GM19239 (cell line): ENCODE data around the gene SLC37A1.

Source experiments
- DNase-seq: peaks from one replicate; pipeline ENCODE4 v3.0.0; 2011; ENCODE audit warnings: low spot score; ENCODE audit not compliant: insufficient read length
- FAIRE-seq: peaks from 2 replicates; lab custom pipeline; 2011; peaks lifted over from hg19 to GRCh38; lab: Jason Lieb, UNC

Gene SLC37A1

DNA sequence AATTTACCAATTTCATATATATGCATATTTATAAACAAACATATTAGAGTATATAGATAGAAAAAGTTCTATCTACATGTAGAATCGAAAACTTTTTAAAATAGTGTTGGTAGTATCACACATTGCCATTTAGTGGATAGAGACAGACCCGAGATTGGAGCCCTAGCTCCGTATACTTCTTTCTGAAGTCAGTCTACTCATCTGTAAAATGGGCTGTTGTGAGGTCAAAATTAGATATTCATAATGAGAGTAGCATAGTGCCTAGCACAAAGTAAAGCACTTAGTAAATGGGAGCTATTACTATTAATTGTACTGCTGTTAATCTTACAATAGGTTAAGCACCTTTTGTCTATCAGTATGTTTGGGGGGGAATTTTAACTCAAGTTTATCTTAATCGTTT, 13.4 kb upstream of the SLC37A1 start:
- DNase-seq = no peak
- no peak for FAIRE-seq

DNA sequence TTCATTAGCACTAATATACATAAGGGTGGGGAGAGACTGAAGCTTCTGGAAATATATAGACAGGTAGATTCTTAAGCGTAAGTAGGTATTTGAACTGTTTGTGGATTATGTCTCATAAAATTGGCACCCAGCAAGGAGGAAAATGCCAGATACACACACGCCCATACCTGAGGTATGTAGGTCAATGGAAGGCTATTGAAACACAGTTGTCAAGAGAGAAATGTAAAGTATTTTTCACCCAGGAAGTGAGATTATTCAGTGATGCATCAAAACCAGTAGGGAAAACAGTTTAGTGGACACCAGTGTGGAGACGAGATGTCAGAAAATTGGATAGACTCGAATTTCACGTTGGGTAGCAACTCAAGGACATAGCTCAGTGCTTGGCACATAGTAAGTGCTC, 12.9 kb upstream of the SLC37A1 start:
- no peak for FAIRE-seq
- no peak for DNase-seq

DNA sequence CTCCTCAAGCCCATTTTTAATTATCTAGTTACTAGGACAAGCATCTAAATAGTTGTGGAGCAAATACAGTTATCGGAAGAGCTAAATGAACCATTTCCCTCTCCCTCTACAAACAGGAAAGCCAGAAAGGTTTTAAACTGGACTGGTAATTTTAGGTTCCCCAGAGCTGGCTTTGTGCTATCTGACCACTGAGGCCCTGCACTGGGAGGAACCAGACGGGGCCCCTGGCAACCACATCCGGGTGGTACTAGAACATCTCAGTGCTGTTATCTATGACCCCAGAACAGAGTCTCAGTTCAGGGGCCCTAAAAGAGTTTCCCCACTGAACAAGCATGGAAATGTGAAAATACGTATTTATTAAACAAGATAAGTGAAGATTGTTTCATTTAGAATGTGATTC, 9.9 kb upstream of the SLC37A1 start:
- peak; percentile 76 for FAIRE-seq
- DNase-seq = no peak

DNA sequence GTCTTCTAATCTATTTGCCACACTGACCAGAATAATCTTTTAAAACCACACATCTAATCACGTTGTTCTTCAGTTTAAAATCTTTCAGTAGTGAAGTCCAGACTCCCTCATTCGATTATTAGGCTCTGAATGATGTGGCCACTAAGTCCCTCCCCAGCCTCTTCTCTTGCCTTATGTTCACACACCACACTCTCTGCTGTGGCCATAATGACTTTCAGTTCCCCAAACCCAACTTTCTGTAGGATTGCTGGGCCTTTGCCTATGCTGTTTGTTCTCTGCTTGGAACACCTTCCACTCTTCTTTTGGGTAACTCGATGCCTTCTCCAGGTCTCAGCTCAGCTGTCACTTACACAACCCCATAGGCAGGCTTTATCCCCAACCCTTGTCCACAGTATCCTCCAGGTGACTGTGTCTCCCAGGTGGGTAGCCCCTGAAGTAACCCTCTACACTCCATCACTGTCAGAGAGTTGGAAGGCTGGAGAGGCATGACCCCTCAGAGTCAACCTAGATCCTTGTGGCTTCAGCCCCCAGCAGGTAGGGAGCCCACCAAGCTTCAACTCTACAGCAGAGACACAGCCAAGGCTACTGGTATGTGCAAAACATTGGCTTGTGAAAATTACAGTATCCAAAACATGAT, 8.4 kb upstream of the SLC37A1 start:
- peak; percentile 92 for FAIRE-seq

GRCh38 chr21:42507418-42507817, 6.2 kb upstream of the SLC37A1 start:
- DNase-seq (no peak), FAIRE-seq (no peak)

More for the DNA sequence above, 8.4 kb upstream of the SLC37A1 start:
- peak; percentile 54 for DNase-seq

DNA sequence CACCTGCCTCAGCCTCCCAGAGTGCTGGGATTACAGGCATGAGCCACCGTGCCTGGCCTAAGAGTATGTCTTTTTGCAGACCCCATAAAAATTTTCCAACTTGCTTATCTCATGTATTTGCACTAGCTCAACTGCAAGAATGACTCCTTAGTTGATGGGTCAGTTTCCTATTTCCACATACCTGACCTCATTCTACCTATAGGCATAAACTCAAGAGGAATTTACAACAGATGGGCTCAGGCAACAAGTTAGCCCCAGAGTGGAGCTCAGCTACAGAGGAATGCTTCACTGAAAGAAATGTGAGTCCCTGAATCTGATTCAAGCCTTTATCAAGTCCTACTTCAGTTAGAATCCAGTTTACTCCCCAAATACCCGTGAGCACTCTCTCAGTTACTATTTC, 5.3 kb upstream of the SLC37A1 start:
- no peak for FAIRE-seq
- DNase-seq = no peak

DNA sequence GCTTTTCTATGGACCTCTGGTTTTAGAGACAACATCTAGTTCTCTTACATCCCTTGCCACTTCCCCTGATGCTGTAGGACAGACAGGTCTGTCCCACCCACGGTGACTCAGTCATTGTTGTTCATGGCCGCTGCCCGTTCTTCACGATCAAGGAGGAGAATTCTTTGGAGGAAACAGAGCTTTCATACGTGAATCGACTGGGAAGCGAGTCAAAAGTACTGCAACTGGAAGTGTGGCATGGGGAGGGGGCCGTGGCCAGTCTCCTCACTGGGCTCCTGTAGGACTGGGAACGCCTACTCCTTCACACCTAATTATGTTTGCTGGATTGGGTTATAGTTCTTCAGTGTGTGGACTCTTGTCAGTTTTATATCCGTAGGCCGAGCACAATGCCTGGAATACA, 4.4 kb upstream of the SLC37A1 start:
- DNase-seq (no peak), FAIRE-seq (no peak)

DNA sequence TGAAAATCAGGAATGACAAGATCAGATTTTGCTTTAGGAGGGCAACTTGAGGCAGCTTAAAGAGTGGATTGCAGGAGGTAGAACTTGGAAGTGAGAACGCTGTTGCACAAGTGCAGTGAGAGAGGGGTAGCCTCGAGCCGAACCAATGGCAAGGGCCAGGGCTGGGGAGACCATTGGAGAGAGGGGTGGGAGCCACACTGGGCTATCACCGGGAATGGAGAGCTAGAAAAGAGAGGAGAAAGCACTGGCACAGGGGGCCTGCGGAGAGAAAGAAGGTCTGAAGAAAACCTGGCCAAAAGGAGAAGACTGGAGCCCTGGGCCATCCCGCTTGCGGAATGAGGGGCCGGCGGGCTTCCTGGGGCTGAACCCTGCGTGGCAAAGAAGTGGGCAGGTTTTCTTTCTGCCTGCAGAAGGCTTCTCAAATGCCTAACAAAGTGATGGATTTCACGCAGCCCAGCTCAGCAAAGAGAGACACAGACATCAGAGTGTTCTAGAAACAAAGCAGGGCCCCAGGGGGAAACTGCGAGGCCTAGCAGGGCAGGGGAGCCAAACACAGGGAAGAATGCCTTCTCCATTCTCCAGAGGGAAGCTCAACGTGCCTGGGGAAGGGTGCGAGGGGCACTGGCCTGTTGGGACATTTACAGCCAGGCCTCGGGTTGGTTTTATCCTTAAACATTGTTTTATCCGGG, 1.2 kb upstream of the SLC37A1 start:
- FAIRE-seq (no peak), DNase-seq (no peak)

- no peak for DNase-seq
- FAIRE-seq = peak; percentile 71
Measured at GRCh38 chr21:42513985-42514882, 582 bp downstream of the SLC37A1 start.

DNA sequence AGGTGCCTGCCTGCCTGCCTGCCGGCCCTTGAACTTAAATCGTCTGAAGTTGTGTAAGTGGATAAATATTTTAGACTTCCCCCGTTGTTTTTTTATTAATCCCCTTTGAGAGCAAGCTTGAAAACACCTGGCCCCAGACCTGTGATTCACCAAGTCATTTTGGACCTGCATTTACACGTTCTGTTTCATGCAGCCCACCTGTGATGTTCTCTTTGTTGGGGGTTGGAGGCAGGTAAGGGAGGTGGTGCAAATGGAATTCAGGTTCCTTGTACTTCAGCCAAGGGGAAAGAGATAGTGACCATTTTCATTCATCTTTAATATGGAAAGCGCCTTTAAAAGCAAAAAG, 1.2 kb downstream of the SLC37A1 start:
- DNase-seq = no peak
- FAIRE-seq = peak; percentile 49

DNA sequence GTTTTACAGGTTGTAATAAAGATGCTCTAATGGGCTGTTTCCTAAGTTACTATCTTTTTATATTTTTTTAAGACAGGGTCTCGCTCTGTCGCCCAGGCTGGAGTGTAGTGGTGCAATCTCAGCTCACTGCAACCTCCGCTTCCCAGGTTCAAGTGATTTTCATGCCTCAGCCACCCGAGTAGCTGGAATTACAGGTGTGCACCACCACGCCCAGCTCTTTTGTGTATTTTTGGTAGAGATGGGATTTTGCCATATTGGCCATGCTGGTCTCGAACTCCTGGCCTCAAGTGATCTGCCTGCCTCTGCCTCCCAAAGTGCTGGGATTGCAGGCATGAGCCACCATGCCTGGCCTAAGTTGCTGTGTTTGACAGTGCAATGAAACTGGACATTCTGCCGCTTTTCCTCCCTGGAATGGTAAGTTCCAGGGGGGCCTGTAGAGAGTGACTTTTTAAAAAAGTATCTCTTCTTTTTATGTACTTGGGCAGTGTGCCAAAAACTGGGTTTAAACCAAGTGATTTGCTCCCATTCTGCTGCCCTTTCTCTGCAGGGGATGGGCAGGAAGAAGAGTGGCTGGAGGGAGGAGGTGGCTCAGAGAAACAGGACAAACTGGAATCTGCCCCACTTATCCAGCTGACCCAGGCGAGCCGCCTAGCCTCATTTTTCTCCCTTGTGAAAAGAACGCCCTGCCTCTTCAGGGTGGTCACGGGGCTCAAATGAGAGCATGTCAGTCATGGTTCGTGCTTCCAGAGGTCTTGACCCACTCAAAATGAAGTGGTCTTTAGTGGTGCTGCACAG, 2.3 kb downstream of the SLC37A1 start:
- no peak for FAIRE-seq
- DNase-seq = no peak

GRCh38 chr21:42518215-42518614, 4.6 kb downstream of the SLC37A1 start:
- DNase-seq (no peak), FAIRE-seq (no peak)

GRCh38 chr21:42518626-42519025, 5.0 kb downstream of the SLC37A1 start:
- no peak for FAIRE-seq
- DNase-seq = no peak

DNA sequence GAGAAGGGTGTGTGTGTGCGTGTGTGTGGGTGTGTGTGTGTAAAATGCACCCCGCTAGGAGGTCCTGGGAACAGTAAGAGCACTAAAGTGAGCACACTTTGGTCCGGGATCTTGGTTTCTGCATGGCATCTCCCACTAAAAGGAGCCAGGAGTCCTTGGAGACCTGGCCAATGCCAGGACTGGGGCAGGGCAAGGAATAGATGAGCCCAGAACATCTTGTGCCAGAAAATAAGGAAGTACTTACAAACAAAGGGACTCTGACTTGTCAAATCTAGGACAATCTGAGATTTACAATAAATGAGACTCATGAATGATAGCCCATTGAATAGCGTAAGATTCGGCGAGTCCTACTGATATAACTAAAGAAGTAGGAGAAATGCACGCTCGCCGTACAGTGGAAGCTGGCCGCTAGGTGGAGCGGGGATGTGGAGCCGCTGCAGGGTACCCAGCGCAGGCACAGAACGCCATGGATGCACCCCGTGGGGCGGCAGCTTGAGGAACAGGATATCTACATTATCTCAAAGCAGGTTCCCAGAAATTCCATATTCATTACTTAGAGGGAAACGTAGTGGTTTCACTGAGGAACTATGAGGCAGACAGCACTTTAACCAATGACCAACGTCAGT, 7.1 kb downstream of the SLC37A1 start:
- no peak for DNase-seq
- no peak for FAIRE-seq

DNA sequence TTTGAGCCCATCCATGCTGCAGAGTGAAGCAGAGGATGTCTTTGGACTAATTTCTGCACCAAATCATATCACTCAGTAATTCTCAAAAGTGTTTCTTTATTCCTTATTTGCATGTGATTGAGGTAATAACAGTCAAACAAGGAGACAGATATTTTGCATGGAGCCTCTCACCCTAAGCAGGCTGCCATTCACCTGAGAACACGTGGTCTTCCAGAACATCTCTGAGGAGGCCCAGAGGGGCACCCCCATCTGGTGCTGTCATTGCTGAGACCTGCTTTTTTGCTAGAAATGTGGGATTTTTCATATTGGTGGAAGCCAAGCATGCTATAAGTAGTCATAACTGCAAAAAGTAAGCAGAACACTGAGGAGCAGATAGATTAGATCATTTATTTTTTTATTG, 7.7 kb downstream of the SLC37A1 start:
- FAIRE-seq (no peak), DNase-seq (no peak)

GRCh38 chr21:42521805-42522204, 8.2 kb downstream of the SLC37A1 start:
- no peak for FAIRE-seq
- DNase-seq = no peak

- DNase-seq (no peak), FAIRE-seq (no peak)
Measured at GRCh38 chr21:42522271-42522670, 8.6 kb downstream of the SLC37A1 start.

- DNase-seq (no peak), FAIRE-seq (no peak)
Measured at GRCh38 chr21:42522771-42523170, 9.1 kb downstream of the SLC37A1 start.

DNA sequence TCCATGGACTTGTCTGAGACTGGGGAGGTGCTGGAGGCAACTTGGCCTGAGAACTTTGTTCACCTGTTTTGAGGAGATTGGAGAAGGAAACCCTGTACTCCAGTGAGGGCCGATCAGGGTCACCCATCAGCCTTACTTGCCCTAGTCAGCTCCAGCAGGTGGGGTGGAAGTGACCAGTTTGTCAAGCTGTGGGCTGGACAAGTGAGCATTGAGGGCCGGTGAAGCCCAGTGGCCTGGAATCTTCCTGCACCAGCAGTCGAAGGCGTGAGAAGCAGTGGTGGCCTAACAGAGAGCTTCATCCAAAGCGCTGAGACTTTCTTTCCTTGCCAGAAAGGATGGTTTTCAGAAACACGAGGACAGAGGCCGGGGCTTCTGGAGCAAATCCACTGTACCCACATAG, 9.6 kb downstream of the SLC37A1 start:
- FAIRE-seq = no peak
- DNase-seq = no peak

DNA sequence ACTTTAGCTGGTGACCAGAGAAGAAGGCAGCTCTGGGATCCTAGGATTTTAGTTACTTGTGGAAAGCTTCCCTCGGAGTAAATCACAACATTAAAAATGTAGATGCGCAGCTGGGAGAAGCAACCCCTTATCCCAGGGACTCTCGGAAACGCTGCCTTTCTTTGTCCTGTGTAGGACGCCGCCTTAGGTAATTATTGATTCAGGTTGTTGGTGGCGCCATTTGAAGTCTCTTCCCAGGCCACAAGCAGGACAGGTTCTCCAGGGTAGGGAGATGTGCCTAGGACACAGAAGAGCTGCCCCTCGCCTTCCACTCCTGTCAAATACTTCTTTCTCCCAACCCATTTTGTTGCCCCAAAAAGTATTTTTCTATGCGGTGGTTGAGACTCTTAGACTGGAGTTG, 10.3 kb downstream of the SLC37A1 start:
- DNase-seq = no peak
- FAIRE-seq = no peak
